Right forelimb (tissue), 1 donor: Measurements from ENCODE around the gene PHETA2.
"Not testable (repeated sequence)": the region's sequence is repeated elsewhere in the genome, so short reads cannot be mapped to it uniquely, and the experiment has no call there.

Experiments
- DNase-seq: peaks from one replicate; pipeline ENCODE4 v3.0.0-alpha.2; 2018

Gene PHETA2

DNA sequence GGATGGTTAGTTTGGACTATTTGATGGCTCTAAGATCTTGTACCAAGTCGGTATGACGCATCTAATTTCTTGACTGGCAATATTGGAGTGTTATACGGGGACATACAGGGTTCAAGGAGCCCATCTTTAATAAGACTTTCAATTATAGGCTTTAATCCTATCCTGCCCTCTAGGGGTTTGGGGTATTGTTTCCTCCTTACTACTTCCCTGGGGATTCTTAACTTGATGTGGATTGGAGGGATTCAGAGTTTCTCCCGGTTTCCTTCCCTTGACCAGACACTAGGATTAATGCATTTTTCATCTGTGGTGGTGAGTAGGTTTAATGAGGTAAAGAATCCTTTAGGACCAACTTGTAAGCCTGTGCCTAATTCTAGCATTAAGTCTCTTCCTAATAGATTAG is 37.8 kb downstream of the PHETA2 start:
- no peak for DNase-seq

DNA sequence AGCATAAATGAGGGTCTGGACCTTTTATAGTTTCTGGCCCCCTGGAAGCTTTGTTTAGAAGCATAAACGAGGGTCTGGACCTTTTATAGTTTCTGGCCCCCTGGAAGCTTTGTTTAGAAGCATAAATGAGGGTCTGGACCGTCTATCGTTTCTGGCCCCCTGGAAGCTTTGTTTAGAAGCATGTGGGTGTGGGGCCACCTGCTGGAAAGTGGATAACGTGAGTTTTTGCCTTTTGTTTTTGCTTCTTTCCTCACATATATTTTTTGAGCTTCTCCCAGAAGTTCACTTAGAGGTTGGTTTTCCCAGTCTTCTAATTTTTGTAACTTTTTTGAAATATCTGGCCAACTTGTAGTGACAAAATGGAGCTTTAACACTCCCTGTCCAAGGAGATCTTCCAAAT is 38.7 kb downstream of the PHETA2 start:
- DNase-seq, result not testable (repeated sequence)

- DNase-seq, result no peak
Observed at GRCh38 chr22:42114721-42115120, 40.7 kb downstream of the PHETA2 start.

- DNase-seq, result not testable (repeated sequence)
Observed at GRCh38 chr22:42115420-42115830, 41.4 kb downstream of the PHETA2 start.

GRCh38 chr22:42116848-42117424 is 42.9 kb downstream of the PHETA2 start:
- DNase-seq, result no peak

- not testable (repeated sequence) for DNase-seq
Observed at GRCh38 chr22:42120231-42121021, 46.4 kb downstream of the PHETA2 start.

- not testable (repeated sequence) for DNase-seq
Observed at GRCh38 chr22:42123529-42123928, 49.5 kb downstream of the PHETA2 start.

- DNase-seq, result no peak
Observed at GRCh38 chr22:42127606-42128005, 53.6 kb downstream of the PHETA2 start.

DNA sequence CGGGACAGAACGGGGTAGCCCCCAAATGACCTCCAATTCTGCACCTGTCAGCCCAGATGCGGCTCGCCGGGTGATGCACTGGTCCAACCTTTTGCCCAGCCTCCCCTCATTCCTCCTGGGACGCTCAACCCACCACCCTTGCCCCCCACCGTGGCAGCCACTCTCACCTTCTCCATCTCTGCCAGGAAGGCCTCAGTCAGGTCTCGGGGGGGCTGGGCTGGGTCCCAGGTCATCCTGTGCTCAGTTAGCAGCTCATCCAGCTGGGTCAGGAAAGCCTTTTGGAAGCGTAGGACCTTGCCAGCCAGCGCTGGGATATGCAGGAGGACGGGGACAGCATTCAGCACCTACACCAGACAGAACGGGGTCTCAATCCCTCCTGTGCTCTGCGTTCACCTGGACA is 54.0 kb downstream of the PHETA2 start:
- DNase-seq, result not testable (repeated sequence)
